Renal cortex interstitium (tissue), 11 donors: Measurements from ENCODE around the gene TMEM18. TPM values are rescaled to one million over a fixed set of nuclear protein-coding genes. Genes with fewer than 3 reads are reported as not detected.
"Not testable (repeated sequence)": the region's sequence is repeated elsewhere in the genome, so short reads cannot be mapped to it uniquely, and the experiment has no call there.

Experiments
- DNase-seq, 11 donors: peaks; one replicate each; pipeline ENCODE4 v3.0.0-alpha.2; 2013; ENCODE audit warnings: low read depth in 9 of 11, low spot score in 4 of 11; ENCODE audit errors: extremely low read depth in 1 of 11
- polyA plus RNA-seq, 3 donors: library from polyadenylated mRNA; unstranded; fragments of 120-200 nt; gene quantifications; one replicate each; pipeline ENCODE4 v1.2.1, GENCODE V29; 2013; ENCODE audit not compliant: insufficient read length in 3 of 3

The TMEM18 gene
- polyA plus RNA-seq, 3 donors: 50.1 to 65.4 (median 54.5) TPM

DNA sequence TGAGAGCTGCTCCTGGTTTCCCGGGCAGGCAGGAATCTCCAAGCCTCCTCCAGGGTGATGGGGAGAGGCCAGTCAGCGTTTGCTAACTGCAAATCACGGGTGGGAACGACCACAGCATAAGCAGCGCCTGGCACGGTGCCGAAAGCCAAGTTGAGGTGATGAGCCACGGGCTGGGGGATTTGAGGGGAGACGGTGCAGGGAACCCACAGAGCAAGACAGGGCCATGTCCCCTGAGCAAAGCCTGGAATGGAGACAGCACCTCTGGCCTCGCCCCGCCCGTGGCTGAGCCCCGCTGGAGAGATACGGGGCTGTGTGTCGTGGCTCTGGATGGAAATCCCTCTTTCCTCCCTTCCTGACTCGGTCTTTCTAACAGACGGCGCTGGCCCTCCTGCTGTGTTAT, 31.5 kb upstream of the TMEM18 start:
- no peak for DNase-seq

GRCh38 chr2:705971-706511, 28.8 kb upstream of the TMEM18 start:
- no peak for DNase-seq

- not testable (repeated sequence) for DNase-seq
Measured at GRCh38 chr2:702765-703164, 25.6 kb upstream of the TMEM18 start.

GRCh38 chr2:696999-697627, 19.9 kb upstream of the TMEM18 start:
- no peak for DNase-seq

- DNase-seq: no peak
Measured at GRCh38 chr2:696463-696862, 19.3 kb upstream of the TMEM18 start.

GRCh38 chr2:694906-695510, 17.8 kb upstream of the TMEM18 start:
- DNase-seq: no peak

GRCh38 chr2:694174-694573, 17.0 kb upstream of the TMEM18 start:
- DNase-seq: no peak

- DNase-seq: no peak
Measured at GRCh38 chr2:693606-694005, 16.4 kb upstream of the TMEM18 start.

DNA sequence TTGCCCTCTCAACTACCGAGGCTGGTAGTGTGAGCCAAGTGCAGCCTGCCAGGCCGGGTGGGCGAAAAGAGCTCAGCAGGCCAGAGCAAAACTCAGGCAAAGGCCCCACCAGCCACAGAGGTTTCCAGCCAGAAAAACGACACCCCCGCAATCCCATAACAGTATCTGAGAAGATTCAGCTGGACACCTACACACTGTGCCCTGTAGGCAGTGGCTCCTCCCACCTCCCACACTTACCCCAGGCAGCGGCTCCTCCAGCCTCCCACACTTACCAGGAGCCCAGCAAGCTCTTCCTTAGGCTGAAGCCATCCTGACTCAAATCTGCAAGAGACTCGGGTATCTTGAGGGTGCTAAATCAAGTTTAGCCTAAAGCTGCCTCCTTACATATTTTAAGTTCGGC, 15.6 kb upstream of the TMEM18 start:
- DNase-seq: peak in 4 of 11 donors; percentile 53 to 78 (median 70)

DNA sequence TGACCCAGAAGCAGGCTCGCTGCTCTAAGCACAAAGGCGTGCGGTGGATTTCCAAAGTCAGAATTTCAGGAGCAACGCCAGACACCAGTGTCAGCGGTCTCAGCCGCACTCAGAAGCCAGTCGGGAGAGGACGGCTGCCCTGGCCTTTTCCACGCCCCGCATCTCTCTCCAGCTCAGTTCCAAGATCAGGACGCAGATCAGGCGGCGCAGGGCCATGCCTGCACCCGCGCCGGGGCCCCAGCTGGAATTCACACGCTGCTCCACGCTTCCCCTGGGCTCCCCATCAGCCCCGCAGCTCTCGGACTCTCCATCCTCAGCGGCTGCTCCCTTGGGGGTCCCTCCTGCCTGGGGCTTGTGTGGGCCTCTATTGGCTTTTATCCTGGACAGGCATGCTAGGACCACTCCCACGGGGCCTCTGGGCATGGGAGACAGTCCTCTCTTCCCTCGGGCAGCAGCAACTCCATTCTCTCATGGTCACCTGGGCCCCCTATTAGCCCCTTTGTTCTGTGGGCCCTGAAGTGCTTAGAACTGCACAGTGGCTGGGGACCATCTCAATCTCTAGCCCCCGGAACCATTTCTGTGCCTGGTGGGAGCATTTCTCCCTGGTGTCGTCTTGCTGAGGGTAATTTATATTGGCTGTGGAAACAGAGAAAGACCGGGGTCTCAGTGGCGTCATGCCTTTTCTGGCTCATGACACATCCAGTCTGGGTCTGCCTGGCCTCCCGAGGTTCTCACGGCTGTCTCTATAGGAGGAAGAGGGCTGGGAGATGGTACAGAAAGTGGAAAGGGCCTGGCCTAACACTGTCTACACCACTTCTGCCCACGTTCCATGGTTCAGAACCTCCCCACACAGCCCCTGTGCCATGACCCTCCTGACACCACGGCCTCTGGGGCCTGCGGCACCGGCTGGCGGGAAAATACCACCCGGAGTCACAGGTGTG, 14.9 kb upstream of the TMEM18 start:
- DNase-seq: no peak

DNA sequence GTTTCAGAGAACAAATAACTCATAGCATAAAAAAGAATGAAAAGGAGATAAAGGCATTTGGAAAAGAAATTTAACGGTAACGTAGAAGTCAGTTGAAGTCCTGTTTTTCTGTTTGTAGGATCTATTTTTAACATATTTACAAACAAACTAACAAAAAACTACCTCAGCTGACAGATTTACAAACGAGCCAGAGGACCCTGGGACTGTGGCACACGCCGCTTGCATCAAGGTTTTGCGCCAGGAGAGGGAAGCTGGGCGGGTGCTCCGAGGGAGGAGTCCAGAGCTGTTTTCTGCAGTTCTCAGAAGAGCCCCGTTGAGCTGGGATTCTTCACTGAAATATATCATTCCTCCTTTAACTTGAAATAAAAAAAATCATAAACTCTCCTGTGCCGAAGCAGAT, 13.6 kb upstream of the TMEM18 start:
- DNase-seq: no peak

DNA sequence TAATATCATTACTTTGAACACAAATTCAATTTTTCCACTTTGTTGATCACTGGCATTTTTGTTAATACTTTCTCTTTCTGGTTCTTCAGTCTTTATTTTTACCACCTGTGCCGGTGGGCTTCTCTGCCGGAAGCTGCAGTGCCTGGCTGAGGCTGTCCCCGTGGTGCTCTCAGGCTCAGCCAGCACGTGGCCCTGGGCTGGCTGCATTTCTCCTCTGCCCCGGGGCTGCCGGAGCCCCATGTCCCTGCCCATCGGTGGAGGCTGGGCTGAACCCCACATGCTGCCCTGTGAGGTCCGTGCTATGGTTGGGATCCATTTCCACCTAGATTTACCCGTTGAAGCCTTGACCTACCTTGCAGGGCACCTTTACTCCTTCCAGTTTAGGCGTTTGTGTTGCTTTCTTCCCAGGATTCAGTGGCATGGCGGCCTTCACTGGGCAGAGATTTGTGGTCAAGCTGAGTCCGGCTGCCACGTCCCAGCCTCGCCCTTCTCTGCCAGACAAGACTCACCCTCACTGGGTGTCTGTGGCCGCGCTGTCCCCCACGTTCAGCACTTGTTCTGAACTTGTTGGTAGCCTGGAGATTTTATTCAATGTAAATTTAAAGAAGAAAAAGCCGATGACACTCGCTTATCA, 12.8 kb upstream of the TMEM18 start:
- DNase-seq: no peak

DNA sequence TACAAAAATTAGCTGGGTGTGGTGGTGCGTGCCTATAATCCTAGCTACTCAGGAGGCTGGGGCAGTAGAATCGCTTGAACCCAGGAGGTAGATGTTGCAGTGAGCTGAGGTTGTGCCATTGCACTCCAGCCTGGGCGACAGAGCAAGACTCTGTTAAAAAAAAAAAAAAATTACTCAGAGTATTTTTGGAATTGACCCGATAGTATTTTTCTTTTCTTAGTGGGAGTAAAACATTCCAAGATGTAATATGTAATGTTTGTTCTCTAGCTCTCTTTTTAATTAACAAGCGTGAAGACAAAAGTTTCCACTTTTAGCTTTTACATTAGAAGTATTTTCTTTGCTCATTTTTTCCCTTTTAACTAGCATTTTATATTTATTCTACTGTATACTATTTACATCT, 12.0 kb upstream of the TMEM18 start:
- DNase-seq: no peak

GRCh38 chr2:688504-689076, 11.4 kb upstream of the TMEM18 start:
- no peak for DNase-seq

DNA sequence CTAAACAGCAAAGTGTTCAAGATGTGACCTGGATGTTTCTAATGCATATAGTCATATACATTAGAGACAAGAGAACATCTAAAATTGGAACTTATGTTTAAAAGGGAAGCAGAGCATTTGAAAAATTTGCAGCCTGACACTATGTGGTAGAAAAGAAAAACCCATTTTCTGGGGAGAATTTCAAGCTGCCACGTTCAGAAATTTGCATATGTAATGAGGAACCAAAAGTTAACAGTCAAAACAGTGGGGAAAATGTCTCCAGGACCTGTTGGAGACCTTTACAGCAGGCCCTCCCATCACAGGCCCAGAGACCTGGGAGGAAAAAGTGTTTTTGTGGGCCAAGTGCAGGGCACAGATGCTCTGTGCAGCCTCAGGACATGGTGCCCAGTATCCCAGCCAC, 8.2 kb upstream of the TMEM18 start:
- DNase-seq: no peak

GRCh38 chr2:684913-685312, 7.7 kb upstream of the TMEM18 start:
- DNase-seq: not testable (repeated sequence)

- DNase-seq: no peak
Measured at GRCh38 chr2:682226-682625, 5.0 kb upstream of the TMEM18 start.

GRCh38 chr2:681312-681711, 4.1 kb upstream of the TMEM18 start:
- no peak for DNase-seq

- no peak for DNase-seq
Measured at GRCh38 chr2:680496-680895, 3.3 kb upstream of the TMEM18 start.
